GM03348 (cell line): Measurements from ENCODE around the gene KIF25.
"Not testable (repeated sequence)": the region's sequence is repeated elsewhere in the genome, so short reads cannot be mapped to it uniquely, and the experiment has no call there.

ENCODE experiments used
- DNase-seq: peaks from one replicate; pipeline ENCODE4 v3.0.0; 2012; ENCODE audit warnings: low spot score

The KIF25 gene

DNA sequence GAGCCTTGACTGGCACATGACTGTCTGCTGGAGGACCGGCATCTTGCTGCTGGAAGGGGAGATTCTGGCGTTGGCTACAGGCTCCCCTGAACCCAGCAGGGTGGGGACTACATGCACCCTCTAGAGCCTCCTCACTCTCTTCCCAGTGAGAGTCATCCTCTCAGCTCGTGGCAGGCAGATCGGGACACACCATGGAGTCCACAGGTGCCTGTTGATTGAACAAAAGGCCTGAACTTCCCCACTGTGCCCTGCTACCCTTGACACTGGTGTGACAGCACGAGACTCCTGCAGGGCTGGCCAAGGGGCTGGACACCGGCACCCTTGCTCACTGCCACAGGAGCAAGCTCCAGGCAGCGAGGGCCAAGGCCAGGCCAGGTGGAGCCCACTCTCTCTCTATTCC, 73.3 kb downstream of the KIF25 start:
- no peak for DNase-seq

DNA sequence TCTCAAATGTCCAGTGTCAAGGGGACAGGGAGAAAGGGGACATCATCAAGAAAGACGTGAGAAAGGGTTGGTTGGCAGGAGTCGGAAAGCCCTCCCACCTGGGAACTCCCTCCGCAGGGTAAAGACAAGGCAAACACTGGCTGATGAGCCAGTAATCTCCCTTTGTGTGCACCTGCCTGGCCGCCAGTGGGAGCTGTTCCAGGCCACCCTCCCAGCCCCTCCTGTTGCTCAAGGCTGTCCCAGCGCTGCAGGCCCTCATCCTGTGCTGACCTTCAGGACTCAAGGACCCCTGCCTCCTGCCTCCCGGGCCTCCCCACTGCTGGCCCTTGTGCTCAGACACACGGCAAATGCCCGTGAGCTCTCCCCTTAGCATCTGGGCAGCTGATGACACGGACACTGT, 74.1 kb downstream of the KIF25 start:
- no peak for DNase-seq

DNA sequence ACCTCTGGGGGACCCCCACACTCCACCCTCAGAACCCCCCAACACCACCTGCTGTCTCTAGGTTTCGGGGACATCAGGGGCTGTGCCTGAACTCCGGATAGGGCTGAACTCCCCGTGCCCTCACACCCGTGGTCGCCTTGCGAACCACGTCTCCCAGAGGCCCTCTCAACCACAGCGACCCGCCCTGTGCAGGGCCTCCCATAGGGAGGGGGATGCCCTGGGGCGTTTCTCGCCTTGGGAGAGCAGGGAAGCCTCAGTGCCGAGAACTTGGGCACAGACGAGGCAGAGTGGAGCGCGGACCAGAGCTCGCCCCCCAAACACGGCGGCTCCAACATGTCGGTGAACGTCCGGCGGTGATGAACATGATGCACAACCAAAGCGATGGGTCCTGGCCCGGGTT, 74.8 kb downstream of the KIF25 start:
- no peak for DNase-seq

GRCh38 chr6:168072730-168073129, 75.3 kb downstream of the KIF25 start:
- no peak for DNase-seq

- DNase-seq: no peak
Measured at GRCh38 chr6:168073937-168074730, 76.7 kb downstream of the KIF25 start.

- DNase-seq: no peak
Measured at GRCh38 chr6:168075216-168075615, 77.7 kb downstream of the KIF25 start.

DNA sequence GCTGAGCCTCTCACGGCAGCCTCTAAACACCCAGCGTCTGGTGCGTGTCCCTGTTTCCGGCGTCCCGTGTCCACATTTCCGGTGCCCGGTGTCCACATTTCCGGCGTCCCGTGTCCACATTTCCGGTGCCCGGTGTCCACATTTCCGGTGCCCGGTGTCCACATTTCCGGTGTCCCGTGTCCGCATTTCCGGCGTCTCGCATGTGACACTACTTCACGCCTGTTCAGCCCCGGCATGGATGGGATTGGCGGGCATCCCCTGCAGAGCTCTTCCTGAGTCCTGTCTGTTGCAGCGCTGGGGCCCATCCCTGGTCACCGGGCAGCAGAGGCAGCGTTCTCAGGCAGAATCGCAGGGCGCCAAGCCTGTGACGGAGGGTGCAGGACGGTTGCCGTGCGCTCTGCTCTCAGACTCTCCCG, 78.3 kb downstream of the KIF25 start:
- DNase-seq: no peak

GRCh38 chr6:168077401-168077800, 79.9 kb downstream of the KIF25 start:
- DNase-seq: not testable (repeated sequence)

DNA sequence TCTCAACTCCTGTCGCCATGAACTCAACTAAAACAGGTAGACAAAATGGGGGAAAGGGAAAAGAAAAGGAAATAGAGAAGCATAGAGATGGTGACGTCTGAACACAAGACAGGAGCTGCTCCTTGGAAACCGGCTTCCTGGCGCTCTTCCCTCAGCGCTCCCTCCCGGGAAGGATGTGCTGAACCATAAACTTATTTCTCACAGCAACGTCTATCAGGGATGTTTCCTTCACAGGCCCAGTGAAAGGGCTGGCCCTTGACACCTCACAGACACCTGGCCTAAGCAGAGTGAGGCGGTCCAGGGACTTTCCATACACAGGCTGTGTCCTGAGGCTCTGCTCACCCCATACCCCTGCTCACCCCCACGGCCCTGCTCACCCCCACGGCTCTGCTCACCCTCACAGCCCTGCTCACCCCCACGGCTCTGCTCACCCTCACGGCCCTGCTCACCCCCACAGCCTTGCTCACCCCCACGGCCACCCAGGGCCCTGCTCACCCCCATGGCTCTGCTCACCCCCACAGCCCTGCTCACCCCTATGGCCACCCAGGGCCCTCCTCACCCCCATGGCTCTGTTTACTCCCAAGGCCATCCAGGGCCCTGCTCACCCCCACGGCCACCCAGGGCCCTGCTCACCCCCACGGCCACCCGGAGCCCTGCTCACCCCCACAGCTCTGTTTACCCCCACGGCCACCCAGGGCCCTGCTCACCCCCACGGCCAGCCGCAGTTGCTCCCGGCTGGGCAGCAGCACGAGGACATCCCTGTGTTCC, 80.9 kb downstream of the KIF25 start:
- no peak for DNase-seq

DNA sequence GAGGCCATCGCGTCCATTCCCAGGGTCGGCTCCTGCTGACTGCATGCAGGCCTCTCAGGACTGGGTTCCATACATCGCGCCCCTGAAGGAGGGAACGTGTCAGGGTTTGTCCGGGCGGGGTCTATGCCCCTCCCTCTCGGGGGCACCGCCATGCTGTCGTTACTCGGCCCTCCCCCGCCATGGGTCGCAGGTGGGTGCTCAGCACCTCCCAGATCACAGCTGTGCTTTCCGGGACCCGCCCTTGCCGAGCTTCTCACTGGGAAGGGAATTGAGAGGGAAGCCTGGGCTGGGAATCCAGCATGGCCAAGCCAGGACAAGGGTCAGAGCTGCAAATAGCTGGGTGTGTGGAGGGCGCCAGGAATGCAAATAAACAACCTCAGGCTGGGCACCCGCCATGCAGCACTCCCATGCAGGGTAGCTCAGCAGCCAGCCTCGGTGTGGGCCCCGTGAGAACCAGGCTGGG, 81.5 kb downstream of the KIF25 start, which contains the start of gene FRMD1:
Gene FRMD1 (minus strand): TSS at position 270 of the 463 bp plus-strand sequence. CDS start 118 bp downstream, at position 152.
- no peak for DNase-seq

- DNase-seq: no peak
Measured at GRCh38 chr6:168080393-168081077, 83.1 kb downstream of the KIF25 start.

DNA sequence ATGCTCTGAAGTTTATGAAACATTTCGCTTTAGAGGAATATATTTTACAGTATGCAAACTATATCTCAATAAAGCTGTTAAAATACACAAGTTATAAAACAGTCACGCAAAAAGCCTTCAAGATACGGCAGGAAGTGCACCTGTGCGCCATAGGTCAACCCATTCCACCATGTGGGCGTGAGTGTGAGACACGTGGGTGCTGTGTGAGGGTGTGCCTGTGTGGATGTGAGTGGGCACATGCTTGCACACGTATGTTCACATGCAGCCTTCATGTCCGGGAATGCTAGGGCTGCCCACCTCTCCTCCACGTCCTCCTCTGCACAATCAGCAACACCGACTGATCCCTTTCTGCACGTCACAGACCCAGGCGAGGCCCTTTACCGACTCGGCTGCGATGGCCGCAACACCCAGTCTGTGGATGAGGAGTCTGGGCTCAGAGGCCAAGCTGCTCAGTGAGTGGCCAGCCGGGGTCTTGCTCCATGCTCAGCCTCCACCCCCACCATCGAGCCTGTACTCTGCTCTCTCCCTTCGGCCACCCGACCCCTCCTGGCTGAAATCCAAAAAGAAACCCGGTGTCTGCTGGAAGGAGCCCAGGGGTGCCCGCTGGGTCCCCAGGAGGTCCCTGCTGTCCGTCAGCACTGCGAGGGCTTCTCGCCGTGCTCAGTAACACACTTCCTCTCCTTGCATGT, 84.5 kb downstream of the KIF25 start:
- no peak for DNase-seq

GRCh38 chr6:168082860-168083513, 85.5 kb downstream of the KIF25 start:
- no peak for DNase-seq

GRCh38 chr6:168083514-168083885, 86.0 kb downstream of the KIF25 start:
- no peak for DNase-seq

DNA sequence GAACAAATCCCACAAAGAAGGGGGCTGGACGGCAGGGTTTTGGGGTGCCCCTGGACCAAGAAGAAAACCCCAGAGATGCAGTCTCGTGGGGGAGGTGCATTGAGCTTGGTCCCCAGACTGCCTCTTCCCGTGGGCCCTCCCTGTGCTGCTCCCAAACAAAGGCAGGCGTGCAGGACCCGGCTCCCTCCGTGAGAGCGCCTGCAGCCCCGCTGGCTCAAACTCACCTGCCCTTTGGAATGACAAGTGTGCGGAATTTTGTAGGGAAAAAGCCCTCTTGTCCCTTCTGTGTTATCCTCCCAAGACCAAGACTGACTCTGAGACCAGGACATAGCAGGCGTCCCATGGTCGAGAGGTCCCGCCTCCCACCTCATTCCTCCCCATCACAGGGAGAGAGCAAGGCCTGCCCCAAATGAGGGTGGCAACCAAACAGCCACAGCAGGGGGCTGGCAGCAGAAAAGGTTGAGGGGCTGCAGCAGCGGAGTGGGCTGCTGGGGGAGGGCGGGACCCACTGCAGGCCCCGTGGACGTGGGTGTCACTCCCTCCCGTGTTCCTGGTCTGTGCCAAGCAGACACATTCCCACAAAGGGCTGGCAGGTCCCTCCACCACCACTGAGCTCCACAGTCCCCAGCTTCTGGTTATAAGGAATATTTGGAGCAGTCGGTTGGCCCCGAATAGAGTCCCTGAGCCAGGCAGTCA, 87.1 kb downstream of the KIF25 start:
- no peak for DNase-seq

- no peak for DNase-seq
Measured at GRCh38 chr6:168086066-168086465, 88.6 kb downstream of the KIF25 start.

DNA sequence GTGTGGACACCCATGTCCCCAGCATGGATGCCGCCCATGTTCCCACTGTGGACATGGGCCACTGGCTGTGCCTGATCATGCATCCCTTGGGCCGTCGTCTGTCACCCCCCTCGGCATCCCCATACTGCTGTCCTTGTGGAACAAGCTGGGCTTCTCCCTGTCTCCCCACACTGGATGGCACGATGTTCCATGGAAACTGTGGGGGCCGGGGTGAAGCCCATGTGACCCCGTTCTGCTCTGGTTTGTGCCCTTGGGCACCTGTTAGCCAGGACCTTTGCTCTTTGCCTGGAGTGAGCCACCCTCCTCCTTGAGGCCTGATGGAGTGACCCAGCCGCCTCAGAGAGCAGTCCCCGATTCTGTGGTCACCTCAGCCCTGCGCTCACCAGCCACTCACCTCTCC, 89.1 kb downstream of the KIF25 start:
- DNase-seq: no peak

DNA sequence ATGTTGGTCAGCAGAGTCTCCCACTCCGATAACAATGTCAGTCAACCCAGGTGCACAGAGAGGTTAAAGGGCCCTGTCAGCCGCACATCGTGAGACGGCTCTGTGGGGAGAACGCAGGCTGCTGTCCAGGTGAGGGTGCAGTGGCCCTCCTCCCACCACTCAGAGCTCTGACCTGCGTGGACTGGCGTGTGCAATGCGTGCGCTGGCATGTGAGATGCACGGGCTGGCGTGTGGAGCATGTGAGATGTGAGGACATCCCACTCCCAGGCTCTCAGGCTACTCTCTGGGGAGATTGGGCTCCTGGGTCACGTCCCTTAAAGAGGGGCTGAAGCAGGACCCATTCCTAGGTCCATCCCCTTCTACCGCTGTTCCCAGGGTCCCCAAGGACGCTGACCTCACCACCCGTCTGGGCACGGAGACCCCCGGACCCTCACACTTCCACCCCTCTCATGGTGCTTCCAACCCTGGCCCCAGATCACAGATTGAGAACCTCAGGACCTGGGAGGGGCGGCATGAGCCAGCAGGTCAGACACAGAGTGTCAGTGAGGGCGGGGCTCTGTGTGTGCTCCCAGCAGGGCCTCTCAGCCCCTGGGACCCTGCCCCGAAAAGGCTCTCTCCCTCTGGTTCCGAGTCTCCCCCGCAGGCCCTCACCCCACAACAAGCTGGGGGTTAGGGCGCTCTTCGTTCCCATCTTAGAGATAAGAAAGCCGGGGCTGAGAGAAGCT, 90.1 kb downstream of the KIF25 start:
- no peak for DNase-seq

GRCh38 chr6:168088161-168089053, 90.9 kb downstream of the KIF25 start:
- DNase-seq: peak; percentile 58
